HepG2 (cell line): Measurements from ENCODE around the gene BEAN1.

Experiments
- POLR2A ChIP-seq, 2 experiments: IDR thresholded peaks; 2 replicates each; pipeline ENCODE4 v1.6.1; 2011; ENCODE audit warnings: low read depth in 2 of 2, low read length in 2 of 2, mild to moderate bottlenecking in 1 of 2, moderate library complexity in 1 of 2; ENCODE audit not compliant: insufficient read depth in 1 of 2
- PRPF4 ChIP-seq: fragments of 200-400 bp; formaldehyde crosslinking; IDR thresholded peaks from 2 replicates; pipeline ENCODE4 v1.6.1; 2016; ENCODE audit warnings: low read length, low read depth; ENCODE audit not compliant: poor library complexity, severe bottlenecking
- THYN1 ChIP-seq: sonication (generic); formaldehyde crosslinking; IDR thresholded peaks from 2 replicates; pipeline ENCODE4 v1.8.1; 2023; ENCODE audit warnings: low read depth, mild to moderate bottlenecking, moderate library complexity, missing genetic modification reagents, borderline replicate concordance

DNA sequence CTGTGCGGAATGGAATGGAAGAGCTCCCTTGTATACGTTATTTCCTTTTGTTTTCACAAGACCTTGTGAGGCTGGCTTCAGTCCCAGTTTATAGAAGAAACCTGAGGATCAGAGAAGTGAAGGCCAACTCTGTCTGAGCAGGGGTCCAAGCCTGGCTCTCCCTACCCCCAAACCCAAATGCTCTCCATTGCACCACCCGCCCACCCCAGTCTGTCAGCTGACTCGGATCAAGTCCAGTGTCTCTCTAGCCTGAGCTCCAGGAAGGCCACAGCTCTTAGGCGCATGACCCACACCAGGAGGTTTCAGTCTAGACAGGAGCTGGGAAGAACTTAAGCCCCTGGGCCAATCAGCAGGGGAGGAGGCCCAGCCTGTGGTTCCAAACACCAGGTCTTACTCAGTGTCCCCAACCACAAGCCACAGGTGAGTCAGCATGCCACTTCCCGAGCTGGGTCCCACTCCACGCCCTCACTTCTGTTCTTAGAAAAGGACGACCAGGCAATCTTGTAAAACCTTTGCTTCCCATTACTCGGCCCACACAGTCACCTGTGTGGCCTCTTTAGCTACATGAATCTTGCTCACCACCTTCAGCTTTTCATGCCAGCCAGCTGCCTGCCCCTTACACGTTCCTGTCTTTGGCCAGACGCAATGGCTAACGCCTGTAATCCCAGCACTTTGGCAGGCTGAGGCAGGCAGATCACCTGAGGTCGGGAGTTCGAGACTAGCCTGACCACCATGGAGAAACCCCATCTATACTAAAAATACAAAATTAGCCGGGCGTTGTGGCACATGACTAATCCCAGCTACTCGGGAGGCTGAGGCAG is 95.1 kb downstream of the BEAN1 start:
- TF ChIP-seq POLR2A (IDR thresholded peaks at IDR 0.05; ENCODE audit: insufficient read depth in 1 of 2, low read depth in 2 of 2, low read length in 2 of 2): no peak
- TF ChIP-seq THYN1: no peak
- TF ChIP-seq PRPF4: no peak
